Thymus (tissue), 11 donors: ENCODE data around the gene TSPOAP1. TPM values are rescaled to one million over a fixed set of nuclear protein-coding genes. Genes with fewer than 3 reads are reported as not detected.

Experiments
- DNase-seq, 9 donors: peaks; one replicate each; pipeline ENCODE4 v3.0.0-alpha.2; 2013; ENCODE audit warnings: low spot score in 9 of 9, low read depth in 6 of 9, missing footprints in 1 of 9
- H3K27ac ChIP-seq, 2 donors: one replicate each; pipeline ENCODE4 v1.5.1; 2013; ENCODE audit warnings: control low read depth in 1 of 2, low read depth in 1 of 2, low read length in 1 of 2, mild to moderate bottlenecking in 1 of 2, moderate library complexity in 1 of 2
- H3K27me3 ChIP-seq, 2 donors: one replicate each; pipeline ENCODE4 v1.5.1; 2013; ENCODE audit warnings: low read length in 1 of 2; ENCODE audit not compliant: control insufficient read depth in 2 of 2, insufficient read depth in 1 of 2
- H3K36me3 ChIP-seq, 2 donors: one replicate each; pipeline ENCODE4 v1.5.1; 2013; ENCODE audit warnings: low read length in 1 of 2, mild to moderate bottlenecking in 1 of 2, moderate library complexity in 1 of 2; ENCODE audit not compliant: control insufficient read depth in 2 of 2, insufficient read depth in 2 of 2
- H3K4me1 ChIP-seq, 2 donors: one replicate each; pipeline ENCODE4 v1.5.1; 2013; ENCODE audit warnings: low read length in 2 of 2; ENCODE audit not compliant: control insufficient read depth in 2 of 2, insufficient read depth in 2 of 2
- H3K4me3 ChIP-seq, 2 donors: one replicate each; pipeline ENCODE4 v1.5.1; 2013; ENCODE audit warnings: low read length in 2 of 2, control low read depth in 1 of 2, mild to moderate bottlenecking in 1 of 2
- H3K9me3 ChIP-seq, 2 donors: one replicate each; pipeline ENCODE4 v1.5.1; 2013; ENCODE audit warnings: low read length in 1 of 2, mild to moderate bottlenecking in 1 of 2; ENCODE audit not compliant: control insufficient read depth in 2 of 2, insufficient read depth in 1 of 2
- WGBS: extraction: QIAGEN DNeasy Blood & Tissue Kit; methylation state at CpG from one replicate; pipeline ENCODE4 v1.1.7; 2013; 5-methylcytosine and 5-hydroxymethylcytosine counted together
- polyA plus RNA-seq: library from polyadenylated mRNA; stranded (reverse); fragments of 200-250 nt; gene quantifications from one replicate; pipeline ENCODE4 v1.2.3, GENCODE V29; 2013
- total RNA-seq: library from RNA; stranded (reverse); fragments of 120-200 nt; gene quantifications from one replicate; pipeline ENCODE4 v1.2.4, GENCODE V29; 2013
- donor health status: healthy.

Gene TSPOAP1
- total and polyA plus RNA-seq, 2 donors, result 12.1 to 45.2 TPM

GRCh38 chr17:58279736-58280479 is 48.7 kb downstream of the TSPOAP1 start:
- H3K4me1 ChIP-seq, result peaks cover 0 to 2% of the 10 kb centered on the region in 2 donors
- no peaks in the 10 kb centered on the region for H3K9me3 ChIP-seq
- WGBS, result 58% methylated on average over 16 of the region's 16 CpGs

GRCh38 chr17:58279016-58279711 is 49.4 kb downstream of the TSPOAP1 start:
- 63% methylated on average over 60 of the region's 60 CpGs for WGBS
- Histone ChIP-seq H3K36me3 (no peaks in the 10 kb centered on the region), H3K9me3 (no peaks in the 10 kb centered on the region), H3K27ac (no peak overlapping the region), H3K4me1 (peaks cover 0 to 2% of the 10 kb centered on the region in 2 donors), H3K4me3 (no peak overlapping the region), H3K27me3 (peaks cover 0 to 28% of the 10 kb centered on the region in 2 donors)
- DNase-seq, result no peak

More at GRCh38 chr17:58279736-58280479, 48.7 kb downstream of the TSPOAP1 start:
- no peaks in the 10 kb centered on the region for H3K36me3 ChIP-seq
- no peak overlapping the region for H3K27ac ChIP-seq
- H3K27me3 ChIP-seq, result peaks cover 0 to 28% of the 10 kb centered on the region in 2 donors
- no peak for DNase-seq
- no peak overlapping the region for H3K4me3 ChIP-seq

GRCh38 chr17:58278661-58279015 is 50.0 kb downstream of the TSPOAP1 start:
- H3K4me3 ChIP-seq, result no peak overlapping the region
- peaks cover 0 to 2% of the 10 kb centered on the region in 2 donors for H3K4me1 ChIP-seq
- H3K27ac ChIP-seq, result no peak overlapping the region
- H3K36me3 ChIP-seq, result no peaks in the 10 kb centered on the region
- DNase-seq, result no peak
- H3K9me3 ChIP-seq, result no peaks in the 10 kb centered on the region
- H3K27me3 ChIP-seq, result peaks cover 0 to 28% of the 10 kb centered on the region in 2 donors
- WGBS, result 87% methylated on average over 5 of the region's 5 CpGs

GRCh38 chr17:58277802-58278595 is 50.6 kb downstream of the TSPOAP1 start:
- Histone ChIP-seq H3K4me3 (no peak overlapping the region), H3K27ac (no peak overlapping the region), H3K27me3 (peaks cover 0 to 28% of the 10 kb centered on the region in 2 donors), H3K9me3 (no peaks in the 10 kb centered on the region), H3K4me1 (peaks cover 0 to 2% of the 10 kb centered on the region in 2 donors), H3K36me3 (no peaks in the 10 kb centered on the region)
- DNase-seq, result no peak
- 95% methylated on average over 36 of the region's 36 CpGs for WGBS

GRCh38 chr17:58277107-58277801 is 51.3 kb downstream of the TSPOAP1 start:
- Histone ChIP-seq H3K27me3 (peaks cover 0 to 28% of the 10 kb centered on the region in 2 donors), H3K4me1 (peaks cover 0 to 2% of the 10 kb centered on the region in 2 donors), H3K4me3 (no peak overlapping the region), H3K9me3 (no peaks in the 10 kb centered on the region), H3K36me3 (no peaks in the 10 kb centered on the region), H3K27ac (no peak overlapping the region)
- WGBS, result 63% methylated on average over 5 of the region's 5 CpGs
- peak in 4 of 9 donors; percentile 6 to 31 (median 11) for DNase-seq

- no peak for DNase-seq
- 76% methylated on average over 2 of the region's 2 CpGs for WGBS
Measured at GRCh38 chr17:58276423-58276822, 52.2 kb downstream of the TSPOAP1 start.

GRCh38 chr17:58275417-58275816 is 53.2 kb downstream of the TSPOAP1 start:
- no peak for DNase-seq
- peaks cover 0 to 25% of the 10 kb centered on the region in 2 donors for H3K27me3 ChIP-seq
- peaks cover 0 to 2% of the 10 kb centered on the region in 2 donors for H3K4me1 ChIP-seq
- no peaks in the 10 kb centered on the region for H3K9me3 ChIP-seq
- no peak overlapping the region for H3K4me3 ChIP-seq
- H3K36me3 ChIP-seq, result no peaks in the 10 kb centered on the region
- 97% methylated on average over 10 of the region's 10 CpGs for WGBS
- H3K27ac ChIP-seq, result no peak overlapping the region

More at GRCh38 chr17:58276423-58276822, 52.2 kb downstream of the TSPOAP1 start:
- Histone ChIP-seq H3K4me3 (no peak overlapping the region), H3K27me3 (peaks cover 0 to 26% of the 10 kb centered on the region in 2 donors), H3K4me1 (peaks cover 0 to 2% of the 10 kb centered on the region in 2 donors), H3K9me3 (no peaks in the 10 kb centered on the region), H3K27ac (no peak overlapping the region), H3K36me3 (no peaks in the 10 kb centered on the region)

GRCh38 chr17:58273453-58274104 is 55.0 kb downstream of the TSPOAP1 start:
- Histone ChIP-seq H3K36me3 (no peaks in the 10 kb centered on the region), H3K4me1 (no peaks in the 10 kb centered on the region), H3K27ac (no peak overlapping the region), H3K9me3 (no peaks in the 10 kb centered on the region), H3K4me3 (no peak overlapping the region), H3K27me3 (peaks cover 0 to 7% of the 10 kb centered on the region in 2 donors)
- WGBS, result 90% methylated on average over 15 of the region's 15 CpGs
- no peak for DNase-seq
